IMR-90 (cell line): ENCODE results near the gene MANSC4.

Experiments
- CHD1 ChIP-seq: IDR thresholded peaks from 2 replicates; pipeline ENCODE4 v1.6.1; 2012; ENCODE audit warnings: low read depth, low read length, improper control_type of control experiment
- FOS ChIP-seq: fragments of 150-350 bp; IDR thresholded peaks from 2 replicates; pipeline ENCODE4 v1.6.1; 2016; ENCODE audit warnings: low read depth, low read length
- MAFK ChIP-seq: IDR thresholded peaks from 2 replicates; pipeline ENCODE4 v1.6.1; 2012; ENCODE audit warnings: low read depth, low read length, improper control_type of control experiment
- MAZ ChIP-seq: IDR thresholded peaks from 2 replicates; pipeline ENCODE4 v1.6.1; 2012; ENCODE audit warnings: low read depth, mild to moderate bottlenecking, low read length, improper control_type of control experiment, moderate library complexity, borderline replicate concordance
- MXI1 ChIP-seq: IDR thresholded peaks from 2 replicates; pipeline ENCODE4 v1.6.1; 2012; ENCODE audit warnings: low read depth, mild to moderate bottlenecking, low read length, moderate library complexity, borderline replicate concordance
- NFE2L2 ChIP-seq: fragments of 150-350 bp; IDR thresholded peaks from 2 replicates; pipeline ENCODE4 v1.6.1; 2016; ENCODE audit warnings: low read depth, mild to moderate bottlenecking, low read length
- POLR2A ChIP-seq: IDR thresholded peaks from 2 replicates; pipeline ENCODE4 v1.6.1; 2012; ENCODE audit warnings: mild to moderate bottlenecking, low read depth, low read length
- RAD21 ChIP-seq: IDR thresholded peaks from 2 replicates; pipeline ENCODE4 v1.6.1; 2012; ENCODE audit warnings: low read length, improper control_type of control experiment
- RCOR1 ChIP-seq: IDR thresholded peaks from 2 replicates; pipeline ENCODE4 v1.6.1; 2012; ENCODE audit warnings: mild to moderate bottlenecking, low read length, improper control_type of control experiment; ENCODE audit not compliant: insufficient replicate concordance
- RFX5 ChIP-seq: IDR thresholded peaks from 2 replicates; pipeline ENCODE4 v1.8.0; 2012; ENCODE audit warnings: low read depth, mild to moderate bottlenecking, low read length, moderate library complexity
- SMC3 ChIP-seq: fragments of 150-350 bp; IDR thresholded peaks from 2 replicates; pipeline ENCODE4 v1.6.1; 2016; ENCODE audit warnings: low read depth, mild to moderate bottlenecking, antibody characterized with exemption, low read length, moderate library complexity
- TF ChIP-seq, protein P1 (sequence below): conservative IDR thresholded peaks from 2 replicates; pipeline ENCODE4 v1.5.1; 2012; ENCODE audit warnings: mild to moderate bottlenecking, low read depth, low read length, improper control_type of control experiment
- TF ChIP-seq, protein P2 (sequence below): fragments of 150-350 bp; IDR thresholded peaks from 2 replicates; pipeline ENCODE4 v1.6.1; 2017; ENCODE audit warnings: mild to moderate bottlenecking, antibody characterized with exemption, low read length, low read depth

DNA sequence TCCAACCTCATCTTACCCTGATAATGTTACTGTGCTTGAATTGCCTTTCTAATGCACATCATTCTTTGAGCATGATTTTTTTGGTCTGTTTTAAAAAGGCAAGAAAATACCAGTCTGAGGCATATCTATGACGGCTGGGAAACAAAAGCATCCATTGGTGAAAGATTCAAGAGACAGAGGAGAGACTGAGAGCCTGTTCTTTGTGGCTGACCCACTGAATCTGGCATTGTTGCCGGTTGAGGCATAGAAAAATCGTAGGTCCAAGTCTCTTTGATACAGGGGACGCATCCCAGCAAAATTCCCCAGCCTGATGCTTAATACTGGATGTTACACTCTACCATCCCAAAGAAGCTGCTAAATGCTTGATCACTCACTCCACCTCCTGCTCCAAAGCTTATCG is 2.9 kb downstream of the MANSC4 start:
- TF ChIP-seq POLR2A (no peak), FOS (no peak), SMC3 (no peak), MXI1 (no peak), RAD21 (no peak), CHD1 (no peak), RFX5 (no peak), MAZ (no peak), MAFK (no peak), NFE2L2 (no peak), RCOR1 (no peak)
- TF ChIP-seq, protein P1, sequence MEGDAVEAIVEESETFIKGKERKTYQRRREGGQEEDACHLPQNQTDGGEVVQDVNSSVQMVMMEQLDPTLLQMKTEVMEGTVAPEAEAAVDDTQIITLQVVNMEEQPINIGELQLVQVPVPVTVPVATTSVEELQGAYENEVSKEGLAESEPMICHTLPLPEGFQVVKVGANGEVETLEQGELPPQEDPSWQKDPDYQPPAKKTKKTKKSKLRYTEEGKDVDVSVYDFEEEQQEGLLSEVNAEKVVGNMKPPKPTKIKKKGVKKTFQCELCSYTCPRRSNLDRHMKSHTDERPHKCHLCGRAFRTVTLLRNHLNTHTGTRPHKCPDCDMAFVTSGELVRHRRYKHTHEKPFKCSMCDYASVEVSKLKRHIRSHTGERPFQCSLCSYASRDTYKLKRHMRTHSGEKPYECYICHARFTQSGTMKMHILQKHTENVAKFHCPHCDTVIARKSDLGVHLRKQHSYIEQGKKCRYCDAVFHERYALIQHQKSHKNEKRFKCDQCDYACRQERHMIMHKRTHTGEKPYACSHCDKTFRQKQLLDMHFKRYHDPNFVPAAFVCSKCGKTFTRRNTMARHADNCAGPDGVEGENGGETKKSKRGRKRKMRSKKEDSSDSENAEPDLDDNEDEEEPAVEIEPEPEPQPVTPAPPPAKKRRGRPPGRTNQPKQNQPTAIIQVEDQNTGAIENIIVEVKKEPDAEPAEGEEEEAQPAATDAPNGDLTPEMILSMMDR = no peak
- TF ChIP-seq, protein P2, sequence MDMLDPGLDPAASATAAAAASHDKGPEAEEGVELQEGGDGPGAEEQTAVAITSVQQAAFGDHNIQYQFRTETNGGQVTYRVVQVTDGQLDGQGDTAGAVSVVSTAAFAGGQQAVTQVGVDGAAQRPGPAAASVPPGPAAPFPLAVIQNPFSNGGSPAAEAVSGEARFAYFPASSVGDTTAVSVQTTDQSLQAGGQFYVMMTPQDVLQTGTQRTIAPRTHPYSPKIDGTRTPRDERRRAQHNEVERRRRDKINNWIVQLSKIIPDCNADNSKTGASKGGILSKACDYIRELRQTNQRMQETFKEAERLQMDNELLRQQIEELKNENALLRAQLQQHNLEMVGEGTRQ = no peak
